ENCODE data around the gene JCAD. TPM values are rescaled to one million over a fixed set of nuclear protein-coding genes. Genes with fewer than 3 reads are reported as not detected.

Gene JCAD
- total RNA-seq, 1 donor from 2014 or later, result 27.3 TPM

DNA sequence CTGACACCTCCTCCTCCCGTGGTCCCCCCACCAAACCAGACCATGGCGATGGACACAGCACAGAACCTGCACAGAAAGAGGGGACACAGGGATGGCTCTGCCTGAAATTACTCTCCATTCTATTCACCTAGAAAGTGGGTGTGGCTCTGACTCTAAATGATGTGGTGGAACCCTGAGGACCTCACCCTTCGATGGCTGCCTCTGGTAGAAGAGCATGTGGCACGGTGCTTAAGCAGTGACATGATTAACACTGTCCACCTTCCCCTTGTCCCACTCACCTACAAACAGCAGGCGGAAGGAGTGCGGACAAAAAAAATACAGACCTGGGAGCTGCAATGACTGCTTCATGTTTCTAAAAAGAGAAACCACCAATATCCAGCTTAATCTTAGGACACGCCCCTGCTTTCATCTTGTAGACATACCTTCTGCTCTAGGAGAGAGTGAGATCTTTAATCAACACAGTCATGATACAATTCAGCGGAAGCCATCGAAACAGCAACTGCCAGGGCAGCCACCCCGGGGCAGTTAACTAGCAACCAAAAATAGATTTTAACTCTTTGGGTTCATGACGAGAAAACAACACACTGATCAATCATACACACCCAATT is 11.4 kb downstream of the JCAD start:
- H3K4me1 Mint-ChIP-seq (ENCODE audit: low read depth, unreplicated experiment), result peaks cover 10% of the 10 kb centered on the region
- Histone ChIP-seq H4K20me1 (ENCODE audit: insufficient read depth, low read length) (peaks cover 22% of the 10 kb centered on the region), H3K4me2 (ENCODE audit: low read length) (no peak overlapping the region), H3K9me3 (ENCODE audit: insufficient read depth, low read depth, low read length) (no peaks in the 10 kb centered on the region), H3K36me3 (ENCODE audit: insufficient read depth, low read length) (peaks cover 3% of the 10 kb centered on the region), H3K79me2 (ENCODE audit: insufficient read depth, low read length) (peaks cover 11% of the 10 kb centered on the region), H3K27me3 (ENCODE audit: insufficient read depth, low read length) (no peaks in the 10 kb centered on the region), H3K4me3 (ENCODE audit: insufficient read depth, low read depth, low read length) (no peak overlapping the region), H3K4me1 (ENCODE audit: insufficient read depth, low read length) (peaks cover 8% of the 10 kb centered on the region), H2AFZ (ENCODE audit: low read depth, low read length) (no peak overlapping the region), H3K27ac (ENCODE audit: low read depth, low read length) (no peak overlapping the region), H3K9ac (ENCODE audit: low read length) (no peak overlapping the region)
- H3K9me3 Mint-ChIP-seq (ENCODE audit: unreplicated experiment), result no peaks in the 10 kb centered on the region
- H3K4me3 Mint-ChIP-seq (ENCODE audit: unreplicated experiment), result no peak overlapping the region
- no peak for TF ChIP-seq EZH2 (IDR thresholded peaks at IDR 0.05; ENCODE audit: insufficient read depth, low read length)
- TF ChIP-seq, protein P1, sequence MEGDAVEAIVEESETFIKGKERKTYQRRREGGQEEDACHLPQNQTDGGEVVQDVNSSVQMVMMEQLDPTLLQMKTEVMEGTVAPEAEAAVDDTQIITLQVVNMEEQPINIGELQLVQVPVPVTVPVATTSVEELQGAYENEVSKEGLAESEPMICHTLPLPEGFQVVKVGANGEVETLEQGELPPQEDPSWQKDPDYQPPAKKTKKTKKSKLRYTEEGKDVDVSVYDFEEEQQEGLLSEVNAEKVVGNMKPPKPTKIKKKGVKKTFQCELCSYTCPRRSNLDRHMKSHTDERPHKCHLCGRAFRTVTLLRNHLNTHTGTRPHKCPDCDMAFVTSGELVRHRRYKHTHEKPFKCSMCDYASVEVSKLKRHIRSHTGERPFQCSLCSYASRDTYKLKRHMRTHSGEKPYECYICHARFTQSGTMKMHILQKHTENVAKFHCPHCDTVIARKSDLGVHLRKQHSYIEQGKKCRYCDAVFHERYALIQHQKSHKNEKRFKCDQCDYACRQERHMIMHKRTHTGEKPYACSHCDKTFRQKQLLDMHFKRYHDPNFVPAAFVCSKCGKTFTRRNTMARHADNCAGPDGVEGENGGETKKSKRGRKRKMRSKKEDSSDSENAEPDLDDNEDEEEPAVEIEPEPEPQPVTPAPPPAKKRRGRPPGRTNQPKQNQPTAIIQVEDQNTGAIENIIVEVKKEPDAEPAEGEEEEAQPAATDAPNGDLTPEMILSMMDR (IDR thresholded peaks at IDR 0.05; ENCODE audit: insufficient read depth, low read depth, low read length), result no peak
- no peak for FAIRE-seq
- DNase-seq (ENCODE audit: low read depth), result no peak
- H3K27me3 Mint-ChIP-seq (ENCODE audit: low read depth, unreplicated experiment), result peaks cover 5% of the 10 kb centered on the region
- no peak overlapping the region for H3K27ac Mint-ChIP-seq (ENCODE audit: unreplicated experiment)
- H3K36me3 Mint-ChIP-seq (ENCODE audit: low read depth, unreplicated experiment), result peaks cover 36% of the 10 kb centered on the region

GRCh38 chr10:30047430-30047829 is 12.0 kb downstream of the JCAD start:
- Histone ChIP-seq H4K20me1 (ENCODE audit: insufficient read depth, low read length) (peaks cover 25% of the 10 kb centered on the region), H3K27me3 (ENCODE audit: insufficient read depth, low read length) (no peaks in the 10 kb centered on the region)
- H3K36me3 Mint-ChIP-seq (ENCODE audit: low read depth, unreplicated experiment), result peaks cover 42% of the 10 kb centered on the region

DNA sequence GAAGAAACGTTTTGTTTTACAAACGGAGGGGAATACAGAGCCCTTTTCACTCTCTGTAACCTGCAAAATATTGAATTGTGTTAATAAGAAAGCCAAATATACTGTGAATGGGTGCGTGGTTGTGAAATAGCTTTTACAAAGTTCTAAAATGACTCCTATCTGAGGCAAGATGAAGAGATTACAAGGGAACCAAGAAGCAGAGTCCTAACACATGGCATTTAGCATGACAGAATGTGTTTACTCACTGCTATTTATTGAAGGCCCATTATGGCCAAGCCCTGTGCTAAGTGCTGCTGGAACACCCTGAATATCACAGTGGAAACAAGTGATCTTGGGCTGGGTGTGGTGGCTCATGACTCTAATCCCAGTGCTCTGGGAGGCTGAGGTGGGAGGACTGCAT is 12.9 kb downstream of the JCAD start:
- H3K36me3 Mint-ChIP-seq (ENCODE audit: low read depth, unreplicated experiment), result peaks cover 43% of the 10 kb centered on the region
- Histone ChIP-seq H3K4me3 (ENCODE audit: insufficient read depth, low read depth, low read length) (no peak overlapping the region), H3K27ac (ENCODE audit: low read depth, low read length) (no peak overlapping the region), H3K36me3 (ENCODE audit: insufficient read depth, low read length) (peaks cover 3% of the 10 kb centered on the region), H3K4me1 (ENCODE audit: insufficient read depth, low read length) (no peaks in the 10 kb centered on the region), H3K27me3 (ENCODE audit: insufficient read depth, low read length) (no peaks in the 10 kb centered on the region), H3K79me2 (ENCODE audit: insufficient read depth, low read length) (peaks cover 11% of the 10 kb centered on the region), H3K4me2 (ENCODE audit: low read length) (no peak overlapping the region), H3K9ac (ENCODE audit: low read length) (no peak overlapping the region), H3K9me3 (ENCODE audit: insufficient read depth, low read depth, low read length) (no peaks in the 10 kb centered on the region), H4K20me1 (ENCODE audit: insufficient read depth, low read length) (peaks cover 25% of the 10 kb centered on the region), H2AFZ (ENCODE audit: low read depth, low read length) (no peak overlapping the region)
- H3K27me3 Mint-ChIP-seq (ENCODE audit: low read depth, unreplicated experiment), result peaks cover 5% of the 10 kb centered on the region
- H3K4me1 Mint-ChIP-seq (ENCODE audit: low read depth, unreplicated experiment), result peaks cover 3% of the 10 kb centered on the region
- H3K4me3 Mint-ChIP-seq (ENCODE audit: unreplicated experiment), result no peak overlapping the region
- no peaks in the 10 kb centered on the region for H3K9me3 Mint-ChIP-seq (ENCODE audit: unreplicated experiment)
- no peak for DNase-seq (ENCODE audit: low read depth)
- FAIRE-seq, result no peak
- TF ChIP-seq EZH2 (IDR thresholded peaks at IDR 0.05; ENCODE audit: insufficient read depth, low read length), result no peak
- TF ChIP-seq, protein P1 (IDR thresholded peaks at IDR 0.05; ENCODE audit: insufficient read depth, low read depth, low read length), result no peak
- no peak overlapping the region for H3K27ac Mint-ChIP-seq (ENCODE audit: unreplicated experiment)

More at GRCh38 chr10:30047430-30047829, 12.0 kb downstream of the JCAD start:
- TF ChIP-seq, protein P1 (IDR thresholded peaks at IDR 0.05; ENCODE audit: insufficient read depth, low read depth, low read length), result no peak
- TF ChIP-seq EZH2 (IDR thresholded peaks at IDR 0.05; ENCODE audit: insufficient read depth, low read length), result no peak
- Histone ChIP-seq H3K27ac (ENCODE audit: low read depth, low read length) (no peak overlapping the region), H3K9me3 (ENCODE audit: insufficient read depth, low read depth, low read length) (no peaks in the 10 kb centered on the region), H3K4me1 (ENCODE audit: insufficient read depth, low read length) (peaks cover 7% of the 10 kb centered on the region), H3K79me2 (ENCODE audit: insufficient read depth, low read length) (peaks cover 11% of the 10 kb centered on the region), H3K36me3 (ENCODE audit: insufficient read depth, low read length) (peaks cover 3% of the 10 kb centered on the region), H2AFZ (ENCODE audit: low read depth, low read length) (no peak overlapping the region), H3K4me2 (ENCODE audit: low read length) (no peak overlapping the region), H3K9ac (ENCODE audit: low read length) (no peak overlapping the region), H3K4me3 (ENCODE audit: insufficient read depth, low read depth, low read length) (no peak overlapping the region)
- peaks cover 10% of the 10 kb centered on the region for H3K4me1 Mint-ChIP-seq (ENCODE audit: low read depth, unreplicated experiment)
- H3K4me3 Mint-ChIP-seq (ENCODE audit: unreplicated experiment), result no peak overlapping the region
- no peak for DNase-seq (ENCODE audit: low read depth)
- no peaks in the 10 kb centered on the region for H3K9me3 Mint-ChIP-seq (ENCODE audit: unreplicated experiment)
- H3K27me3 Mint-ChIP-seq (ENCODE audit: low read depth, unreplicated experiment), result peaks cover 5% of the 10 kb centered on the region
- H3K27ac Mint-ChIP-seq (ENCODE audit: unreplicated experiment), result no peak overlapping the region
- no peak for FAIRE-seq

Measured in astrocyte (in vitro differentiated cells and primary cell).